Smooth muscle cell (in vitro differentiated cells): ENCODE results near the gene TNFSF4. TPM values are rescaled to one million over a fixed set of nuclear protein-coding genes. Genes with fewer than 3 reads are reported as not detected.
"Not testable (repeated sequence)": the region's sequence is repeated elsewhere in the genome, so short reads cannot be mapped to it uniquely, and the experiment has no call there.

ENCODE experiments used
- DNase-seq: peaks from one replicate; lab custom pipeline; 2025; ENCODE audit not compliant: unreplicated experiment; lab: John Stamatoyannopoulos, UW
- H2AFZ ChIP-seq: fragments of 200-600 bp; sonication (generic); 2 replicates; pipeline ENCODE4 v1.6.0; 2016; ENCODE audit warnings: antibody characterized with exemption, low read depth, mild to moderate bottlenecking
- H3F3A ChIP-seq: fragments of 200-600 bp; sonication (generic); 2 replicates; pipeline ENCODE4 v1.6.0; 2017; ENCODE audit warnings: antibody characterized with exemption, low read depth
- H3K27ac ChIP-seq: fragments of 200-600 bp; sonication (generic); 2 replicates; pipeline ENCODE4 v1.5.1; 2016; ENCODE audit warnings: low read depth, mild to moderate bottlenecking
- H3K27me3 ChIP-seq: fragments of 200-600 bp; sonication (generic); 2 replicates; pipeline ENCODE4 v1.6.1; 2016; ENCODE audit warnings: low read depth, mild to moderate bottlenecking
- H3K36me3 ChIP-seq: fragments of 200-600 bp; sonication (generic); 2 replicates; pipeline ENCODE4 v1.5.1; 2016; ENCODE audit warnings: low read depth
- H3K4me1 ChIP-seq: fragments of 200-600 bp; sonication (generic); 2 replicates; pipeline ENCODE4 v1.5.1; 2016; ENCODE audit warnings: low read depth
- H3K4me2 ChIP-seq: fragments of 200-600 bp; sonication (generic); 2 replicates; pipeline ENCODE4 v1.6.0; 2016; ENCODE audit warnings: mild to moderate bottlenecking
- H3K4me3 ChIP-seq: fragments of 200-600 bp; sonication (generic); 2 replicates; pipeline ENCODE4 v1.5.1; 2016; ENCODE audit warnings: mild to moderate bottlenecking
- H3K79me2 ChIP-seq: fragments of 200-600 bp; sonication (generic); 2 replicates; pipeline ENCODE4 v1.6.0; 2016; ENCODE audit warnings: low read depth, mild to moderate bottlenecking
- H3K9ac ChIP-seq: fragments of 200-600 bp; sonication (generic); 2 replicates; pipeline ENCODE4 v1.6.0; 2016; ENCODE audit warnings: low read depth
- H3K9me3 ChIP-seq: fragments of 200-600 bp; sonication (generic); replicated peaks from 2 replicates; pipeline ENCODE4 v1.5.1; 2016; ENCODE audit warnings: low read depth
- H4K20me1 ChIP-seq: fragments of 200-600 bp; sonication (generic); 2 replicates; pipeline ENCODE4 v1.6.0; 2016; ENCODE audit warnings: low read depth
- WGBS: methylation state at CpG from one replicate; pipeline ENCODE4 v1.1.7; 2016; ENCODE audit warnings: low lambda C conversion rate; 5-methylcytosine and 5-hydroxymethylcytosine counted together
- polyA plus RNA-seq: library from polyadenylated mRNA; unstranded; fragments of >200 nt; fragmentation: Nextera tagmentation; extraction: Ambion mirVana; gene quantifications from 2 replicates; pipeline ENCODE4 v1.2.1, GENCODE V29; 2016
- total RNA-seq: library from RNA; depleted of rRNA; stranded (reverse); fragments of >200 nt; gene quantifications from 2 replicates; pipeline ENCODE4 v1.2.3, GENCODE V29; 2014
- TF ChIP-seq, protein P1 (sequence below): fragments of 200-600 bp; sonication (generic); IDR thresholded peaks from 2 replicates; pipeline ENCODE4 v1.5.1; 2017; ENCODE audit warnings: borderline replicate concordance, mild to moderate bottlenecking, antibody characterized with exemption; ENCODE audit not compliant: insufficient read depth, poor library complexity, severe bottlenecking

TNFSF4 gene
- total and polyA plus RNA-seq, 2 experiments from 2014 or later = 1.0 to 4.5 TPM

DNA sequence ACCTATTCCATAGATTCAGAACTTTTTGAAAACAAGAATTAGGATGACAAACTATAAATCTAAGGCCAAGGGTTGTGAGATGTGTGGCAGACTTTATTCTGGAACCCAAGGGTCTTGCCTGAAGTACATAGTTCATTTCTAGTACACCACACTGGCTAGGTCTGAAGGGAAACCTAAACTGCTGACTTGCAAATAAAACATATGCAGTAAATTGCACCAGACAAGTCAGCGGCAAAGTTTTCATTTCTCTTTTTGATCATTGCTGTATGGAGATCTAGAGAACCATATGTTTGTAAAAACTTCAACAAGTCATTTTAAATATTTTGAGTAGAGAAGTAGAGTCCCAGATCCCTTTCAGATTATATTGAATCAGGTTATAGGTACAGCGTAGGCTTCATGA lies 43.9 kb downstream of the TNFSF4 start:
- no peak for DNase-seq

DNA sequence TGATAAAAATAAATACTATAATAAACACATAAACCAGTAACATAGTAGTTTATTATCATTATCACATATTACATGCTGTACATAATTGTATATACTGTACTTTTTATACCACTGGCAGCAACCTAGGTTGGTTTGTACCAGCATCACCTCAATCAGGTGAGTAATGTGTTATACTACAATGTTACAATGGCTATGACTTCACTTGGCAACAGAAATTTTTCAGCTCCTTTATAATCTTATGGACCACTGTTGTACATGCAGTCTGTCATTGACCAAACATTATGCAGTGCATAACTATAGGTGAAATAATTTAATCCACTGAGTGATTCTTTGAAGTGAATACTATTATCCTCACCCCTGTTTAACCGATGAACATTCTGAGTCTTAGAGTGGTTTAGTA lies 44.5 kb downstream of the TNFSF4 start:
- no peaks in the 10 kb centered on the region for H3K79me2 ChIP-seq
- no peak overlapping the region for H3K9ac ChIP-seq
- H3K4me3 ChIP-seq = no peak overlapping the region
- no peak overlapping the region for H2AFZ ChIP-seq
- H3F3A ChIP-seq = no peaks in the 10 kb centered on the region
- H3K27me3 ChIP-seq = no peaks in the 10 kb centered on the region
- H4K20me1 ChIP-seq = no peaks in the 10 kb centered on the region
- no peaks in the 10 kb centered on the region for H3K9me3 ChIP-seq
- 93% methylated on average over 1 of the region's 1 CpG for WGBS
- TF ChIP-seq, protein P1, sequence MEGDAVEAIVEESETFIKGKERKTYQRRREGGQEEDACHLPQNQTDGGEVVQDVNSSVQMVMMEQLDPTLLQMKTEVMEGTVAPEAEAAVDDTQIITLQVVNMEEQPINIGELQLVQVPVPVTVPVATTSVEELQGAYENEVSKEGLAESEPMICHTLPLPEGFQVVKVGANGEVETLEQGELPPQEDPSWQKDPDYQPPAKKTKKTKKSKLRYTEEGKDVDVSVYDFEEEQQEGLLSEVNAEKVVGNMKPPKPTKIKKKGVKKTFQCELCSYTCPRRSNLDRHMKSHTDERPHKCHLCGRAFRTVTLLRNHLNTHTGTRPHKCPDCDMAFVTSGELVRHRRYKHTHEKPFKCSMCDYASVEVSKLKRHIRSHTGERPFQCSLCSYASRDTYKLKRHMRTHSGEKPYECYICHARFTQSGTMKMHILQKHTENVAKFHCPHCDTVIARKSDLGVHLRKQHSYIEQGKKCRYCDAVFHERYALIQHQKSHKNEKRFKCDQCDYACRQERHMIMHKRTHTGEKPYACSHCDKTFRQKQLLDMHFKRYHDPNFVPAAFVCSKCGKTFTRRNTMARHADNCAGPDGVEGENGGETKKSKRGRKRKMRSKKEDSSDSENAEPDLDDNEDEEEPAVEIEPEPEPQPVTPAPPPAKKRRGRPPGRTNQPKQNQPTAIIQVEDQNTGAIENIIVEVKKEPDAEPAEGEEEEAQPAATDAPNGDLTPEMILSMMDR = no peak
- no peak for DNase-seq
- peaks cover 15% of the 10 kb centered on the region for H3K4me1 ChIP-seq
- H3K36me3 ChIP-seq = no peaks in the 10 kb centered on the region
- no peak overlapping the region for H3K4me2 ChIP-seq
- no peak overlapping the region for H3K27ac ChIP-seq

More for the DNA sequence above, 43.9 kb downstream of the TNFSF4 start:
- Histone ChIP-seq H3K4me1 (peaks cover 15% of the 10 kb centered on the region), H2AFZ (no peak overlapping the region), H3K79me2 (no peaks in the 10 kb centered on the region), H3K9ac (no peak overlapping the region), H3K4me3 (no peak overlapping the region), H3K4me2 (no peak overlapping the region), H3F3A (no peaks in the 10 kb centered on the region), H3K9me3 (no peaks in the 10 kb centered on the region), H3K27me3 (no peaks in the 10 kb centered on the region), H4K20me1 (no peaks in the 10 kb centered on the region), H3K36me3 (no peaks in the 10 kb centered on the region), H3K27ac (no peak overlapping the region)
- TF ChIP-seq, protein P1 = no peak
- WGBS = 96% methylated on average over 2 of the region's 2 CpGs

GRCh38 chr1:173161510-173162221 lies 45.5 kb downstream of the TNFSF4 start:
- Histone ChIP-seq H3F3A (no peaks in the 10 kb centered on the region), H3K36me3 (no peaks in the 10 kb centered on the region), H3K9ac (no peak overlapping the region), H4K20me1 (no peaks in the 10 kb centered on the region), H2AFZ (no peak overlapping the region), H3K4me3 (no peak overlapping the region), H3K4me2 (no peak overlapping the region), H3K27ac (no peak overlapping the region), H3K27me3 (no peaks in the 10 kb centered on the region), H3K9me3 (no peaks in the 10 kb centered on the region), H3K4me1 (peaks cover 15% of the 10 kb centered on the region), H3K79me2 (no peaks in the 10 kb centered on the region)
- DNase-seq = no peak
- TF ChIP-seq, protein P1 = no peak
- 72% methylated on average over 3 of the region's 3 CpGs for WGBS

- not testable (repeated sequence) for H3K4me2 ChIP-seq, H3K79me2 ChIP-seq, H3K27me3 ChIP-seq, H3K4me3 ChIP-seq, H3F3A ChIP-seq, H3K4me1 ChIP-seq, H3K9ac ChIP-seq, H3K9me3 ChIP-seq, H3K27ac ChIP-seq, DNase-seq, H3K36me3 ChIP-seq, H2AFZ ChIP-seq, H4K20me1 ChIP-seq
- WGBS = 93% methylated on average over 9 of the region's 9 CpGs
These were observed 53.2 kb downstream of the TNFSF4 start for GRCh38 chr1:173153964-173154363.
